ENCODE measurements around the gene KLHL21.
"Not testable (repeated sequence)": the region's sequence is repeated elsewhere in the genome, so short reads cannot be mapped to it uniquely, and the experiment has no call there.

The KLHL21 gene

DNA sequence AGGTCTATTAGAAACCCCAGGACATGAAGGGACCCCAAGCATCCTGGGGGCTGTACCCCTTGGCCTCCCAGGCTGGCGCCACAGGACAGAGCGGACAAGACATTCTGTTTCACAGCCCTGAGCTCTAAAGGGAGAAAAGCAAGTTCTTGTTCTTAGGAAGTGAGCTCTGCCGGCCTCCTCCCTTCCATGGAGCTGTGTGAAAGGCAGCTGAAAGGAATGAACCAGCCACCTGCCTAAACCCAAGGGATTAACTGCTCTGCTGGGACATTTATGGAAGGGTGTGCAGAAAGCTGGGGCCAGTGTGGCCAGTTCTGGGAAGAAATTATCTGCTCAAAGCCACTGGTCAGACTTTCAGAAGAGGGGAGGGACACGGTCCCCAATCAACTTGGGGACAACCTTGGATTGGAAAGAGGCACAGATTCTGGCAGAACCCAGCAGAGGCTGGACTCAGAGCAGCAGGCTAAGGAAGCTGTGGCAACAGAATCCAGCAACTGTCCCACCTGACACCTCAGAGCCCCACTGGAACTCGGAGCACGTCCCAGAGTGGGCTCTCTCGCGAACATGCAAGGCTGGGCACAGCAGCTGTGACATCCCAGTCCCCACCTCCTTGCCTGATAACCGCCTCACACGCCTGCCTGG lies 2.1 kb downstream of the KLHL21 start:
- DNase-seq (ENCODE audit: low read depth): no peak

DNA sequence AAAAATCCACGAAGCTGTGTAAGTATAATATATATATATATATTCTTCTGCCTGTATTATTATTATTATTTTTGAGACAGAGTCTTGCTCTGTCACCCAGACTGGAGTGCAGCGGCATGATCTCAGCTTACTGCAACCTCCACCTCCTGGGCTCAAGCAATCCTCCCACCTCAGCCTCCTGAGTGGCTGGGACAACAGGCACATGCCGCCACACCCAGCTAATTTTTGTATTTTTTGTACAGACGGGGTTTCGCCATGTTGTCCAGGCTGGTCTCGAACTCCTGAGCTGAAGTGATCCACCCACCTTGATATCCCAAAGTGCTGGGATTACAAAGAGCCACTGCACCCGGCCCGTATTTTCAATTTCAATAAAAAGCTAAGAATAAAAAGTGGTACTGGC lies 2.7 kb downstream of the KLHL21 start:
- not testable (repeated sequence) for DNase-seq (ENCODE audit: low read depth)

DNA sequence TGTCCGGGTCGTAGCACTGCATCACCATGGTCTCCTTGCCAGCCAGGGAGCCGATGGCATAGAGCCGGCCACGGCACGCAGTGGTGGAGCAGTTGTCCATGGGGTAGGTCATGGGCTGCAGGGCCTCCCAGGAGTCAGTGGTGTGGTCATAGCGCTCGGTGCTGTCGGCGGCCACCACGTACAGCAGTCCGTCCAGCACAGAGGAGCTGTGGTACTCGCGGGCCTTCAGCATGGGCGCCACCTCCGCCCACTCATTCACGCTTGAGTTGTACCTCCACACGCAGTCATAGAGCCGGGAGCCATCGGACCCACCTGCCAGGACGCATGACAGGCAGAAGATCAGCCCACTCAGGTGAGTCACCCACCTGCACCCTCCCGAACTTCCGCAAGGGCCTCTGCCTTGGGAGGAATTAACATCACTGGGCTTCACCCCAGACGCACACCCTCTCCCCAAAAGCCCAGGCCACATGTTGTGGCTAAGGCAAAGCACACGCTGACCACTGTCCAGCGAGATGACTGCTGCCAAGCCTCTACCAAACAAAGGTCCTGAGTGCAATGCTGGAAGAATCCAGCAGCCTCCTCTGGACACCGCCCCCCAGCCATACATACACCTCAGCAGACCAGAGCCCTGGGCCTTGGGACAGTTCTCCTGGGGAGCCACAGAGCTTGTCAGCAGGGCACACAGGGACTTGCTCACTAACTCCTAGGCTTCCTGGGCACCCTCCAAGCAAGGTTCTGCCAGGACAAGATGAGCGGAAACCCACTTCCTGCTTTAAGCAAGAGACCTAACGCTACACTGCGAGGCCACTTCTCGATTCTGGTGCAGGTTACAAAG lies 3.3 kb downstream of the KLHL21 start:
- no peak for DNase-seq (ENCODE audit: low read depth)

DNA sequence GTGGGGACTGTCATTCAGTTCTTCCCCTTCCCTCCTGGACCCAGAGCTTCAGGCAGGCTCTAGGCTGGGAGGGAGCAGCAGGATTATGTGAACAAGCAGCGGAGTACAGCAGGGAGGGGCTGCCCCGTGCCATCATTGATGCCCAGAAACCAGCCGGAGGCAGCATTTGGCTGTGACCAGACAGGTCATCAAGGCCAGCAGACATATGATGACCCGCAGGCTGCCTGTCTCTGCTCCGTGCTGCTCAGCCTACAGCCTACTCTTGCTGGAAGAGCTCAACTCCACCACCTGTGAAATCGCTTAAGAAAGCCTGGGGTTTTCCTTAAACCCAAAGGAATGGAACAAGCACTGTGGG lies 4.9 kb downstream of the KLHL21 start:
- DNase-seq (ENCODE audit: low read depth): no peak

DNA sequence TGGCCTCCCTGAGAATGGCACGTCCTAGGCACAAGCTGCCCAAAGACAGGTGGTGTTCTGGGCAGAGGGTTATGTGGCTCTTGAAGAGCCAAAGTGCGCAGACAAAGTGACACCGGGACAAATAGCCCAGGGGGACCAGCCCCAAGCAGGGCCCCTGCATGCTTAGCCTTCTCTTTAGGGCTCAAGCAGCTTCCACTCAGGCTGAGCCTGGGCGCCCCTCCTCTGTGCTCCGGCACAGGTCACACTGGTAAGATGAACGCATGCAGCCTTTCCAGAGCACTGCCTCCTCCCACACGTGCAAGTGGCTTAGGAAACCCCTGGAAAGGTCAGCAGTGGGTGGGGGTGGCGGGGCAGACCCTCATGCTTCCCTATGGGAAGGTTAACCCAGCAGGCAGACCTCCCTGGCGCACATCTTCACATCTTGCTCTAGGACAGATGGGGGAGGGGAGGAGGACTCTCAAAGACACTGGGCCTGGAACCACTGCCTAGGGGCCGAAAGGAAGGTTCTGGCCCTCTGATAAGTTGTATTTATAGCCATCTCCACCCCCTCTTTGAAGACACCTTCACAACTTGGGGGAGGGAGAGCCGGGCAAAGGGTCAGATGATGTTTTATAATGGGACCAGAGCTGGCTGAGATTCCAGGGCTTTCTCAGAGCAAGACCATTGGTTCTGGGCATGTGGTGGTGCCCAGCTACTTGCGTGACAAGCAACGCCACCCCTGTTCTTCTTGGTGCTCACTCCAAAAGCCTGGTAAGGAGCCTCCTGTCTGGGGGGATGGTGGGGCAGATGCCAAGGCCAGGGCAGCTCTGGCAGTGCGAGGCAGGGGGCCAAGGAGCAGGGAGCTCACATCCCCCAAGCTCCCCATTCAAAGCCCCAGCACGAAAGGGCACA lies 5.5 kb downstream of the KLHL21 start:
- DNase-seq (ENCODE audit: low read depth): no peak

DNA sequence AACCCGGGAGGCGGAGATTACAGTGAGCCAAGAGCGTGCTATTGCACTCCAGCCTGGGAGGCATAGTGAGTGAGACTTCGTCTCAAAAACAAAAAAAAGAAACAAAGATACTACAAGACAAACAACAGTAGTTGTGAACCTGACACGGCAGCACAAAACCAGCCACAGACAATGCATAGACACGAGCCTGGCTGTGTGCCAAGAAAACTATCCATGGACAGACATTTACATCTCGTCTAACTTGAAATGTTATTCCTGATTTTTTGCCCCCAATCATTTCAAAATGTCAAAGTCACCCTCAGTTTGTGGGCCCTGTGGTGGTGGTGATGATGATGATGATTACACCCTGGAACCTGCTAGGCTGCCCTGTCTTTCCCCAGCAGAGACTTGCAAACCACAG lies 6.3 kb downstream of the KLHL21 start:
- DNase-seq (ENCODE audit: low read depth): no peak

DNA sequence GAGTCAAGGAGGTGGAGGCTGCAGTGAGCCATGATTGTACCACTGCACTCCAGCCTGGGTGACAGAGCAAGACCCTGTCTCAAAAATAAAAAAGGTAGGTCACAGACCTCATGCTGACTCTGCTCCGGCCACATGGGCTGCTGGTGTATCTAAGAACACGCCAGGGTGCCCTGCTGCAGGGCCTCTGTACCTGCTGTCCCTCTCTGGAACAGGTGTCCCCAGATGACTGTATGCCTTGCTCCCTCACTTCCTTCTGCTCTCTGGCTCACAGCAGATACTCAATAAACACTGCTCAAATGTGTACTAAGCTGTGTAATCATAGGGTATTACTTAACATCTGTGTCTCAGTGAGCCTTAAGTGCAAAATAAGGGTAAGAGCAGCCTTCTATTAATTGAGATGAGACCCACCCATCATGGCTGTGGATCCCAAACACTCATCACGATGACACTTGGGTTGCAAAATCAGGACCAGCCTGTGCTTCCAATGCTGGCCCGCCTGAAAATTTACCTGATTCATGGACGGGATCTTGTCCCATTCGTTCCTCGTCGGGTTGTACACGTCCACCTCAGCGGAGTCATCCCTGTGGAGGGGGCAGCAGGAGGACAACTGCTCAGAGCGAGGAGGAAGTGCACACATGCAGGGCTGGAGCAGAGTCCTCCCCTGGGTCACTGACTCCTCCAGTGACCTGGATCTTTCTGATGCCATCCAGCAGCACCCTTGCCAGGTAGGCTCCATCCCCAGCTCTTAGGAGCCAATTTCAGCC lies 7.5 kb downstream of the KLHL21 start:
- no peak for DNase-seq (ENCODE audit: low read depth)

DNA sequence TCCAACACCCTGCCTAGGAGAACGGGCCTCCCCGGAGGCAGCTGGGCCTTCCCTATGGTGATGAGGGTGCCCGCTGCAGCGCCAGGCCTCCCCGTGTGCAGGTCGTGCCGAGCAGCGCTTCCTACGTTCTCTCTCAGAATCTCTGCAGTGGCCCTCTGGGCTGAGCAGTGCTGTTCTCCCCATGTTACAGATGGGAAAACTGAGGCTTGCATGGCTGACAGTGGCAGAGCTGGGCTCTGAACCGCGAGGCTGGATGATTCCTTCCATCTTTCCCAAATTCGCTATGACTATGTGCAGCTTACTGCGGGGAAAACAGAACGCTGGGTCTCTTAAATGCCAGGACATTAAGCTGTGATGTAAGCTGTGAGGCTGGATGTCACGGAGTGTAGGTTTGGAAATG lies 8.9 kb downstream of the KLHL21 start:
- DNase-seq (ENCODE audit: low read depth): no peak

DNA sequence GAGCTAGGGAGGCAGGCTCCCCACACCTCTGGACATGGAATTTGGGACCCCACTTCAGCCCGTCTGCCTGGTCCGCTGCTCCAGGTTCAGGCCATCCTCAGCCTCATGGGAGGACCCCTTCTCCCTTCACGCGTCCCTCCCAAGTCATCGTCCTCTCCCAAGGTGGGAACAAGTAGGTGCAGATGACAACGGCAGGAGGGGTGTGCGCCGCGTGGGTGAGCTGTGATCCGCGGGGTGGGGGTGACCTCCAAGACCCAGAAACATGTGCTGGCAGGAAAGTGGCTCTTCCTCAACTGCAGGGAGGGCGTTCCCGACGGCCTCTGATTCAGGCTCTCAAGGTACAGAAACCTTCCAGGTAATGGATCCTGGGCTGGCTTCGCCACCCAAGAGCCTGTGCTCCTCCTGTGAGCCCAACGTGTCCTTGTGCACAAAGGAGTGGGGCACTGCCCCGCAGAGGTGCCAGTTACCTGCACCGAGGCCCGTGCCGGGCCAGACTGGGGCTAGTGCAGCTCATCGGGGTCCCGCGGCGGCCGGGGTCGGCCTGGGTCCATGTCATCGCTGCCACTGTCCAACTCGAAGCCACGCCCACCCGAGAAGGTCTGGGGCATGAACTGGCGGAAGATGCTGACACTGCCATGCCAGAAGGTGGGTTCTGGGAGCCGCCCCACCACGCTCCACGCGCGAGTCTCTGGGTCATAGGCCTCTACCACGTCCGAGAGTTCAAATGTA lies 9.6 kb downstream of the KLHL21 start:
- DNase-seq (ENCODE audit: low read depth): no peak

DNA sequence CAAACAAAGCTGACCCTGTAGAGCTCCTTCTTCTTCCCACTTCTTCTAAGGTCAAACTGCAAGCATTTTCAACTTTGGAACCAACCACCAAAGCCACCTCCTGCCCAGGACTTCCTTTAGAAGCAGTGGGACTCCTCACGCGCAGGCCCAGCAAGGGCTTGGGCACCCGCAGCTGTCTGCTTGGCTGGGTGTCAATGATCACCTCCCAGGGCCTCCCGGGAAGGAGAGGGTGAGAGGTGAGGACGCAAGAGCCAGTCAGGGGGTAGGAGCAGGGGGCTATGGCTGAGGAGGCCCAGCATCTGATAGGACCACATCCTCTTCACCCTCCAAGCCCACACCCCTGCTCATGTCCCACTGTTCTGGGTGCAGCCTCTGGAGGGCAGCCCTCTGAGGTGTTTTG lies 10.2 kb downstream of the KLHL21 start:
- DNase-seq (ENCODE audit: low read depth): no peak

DNA sequence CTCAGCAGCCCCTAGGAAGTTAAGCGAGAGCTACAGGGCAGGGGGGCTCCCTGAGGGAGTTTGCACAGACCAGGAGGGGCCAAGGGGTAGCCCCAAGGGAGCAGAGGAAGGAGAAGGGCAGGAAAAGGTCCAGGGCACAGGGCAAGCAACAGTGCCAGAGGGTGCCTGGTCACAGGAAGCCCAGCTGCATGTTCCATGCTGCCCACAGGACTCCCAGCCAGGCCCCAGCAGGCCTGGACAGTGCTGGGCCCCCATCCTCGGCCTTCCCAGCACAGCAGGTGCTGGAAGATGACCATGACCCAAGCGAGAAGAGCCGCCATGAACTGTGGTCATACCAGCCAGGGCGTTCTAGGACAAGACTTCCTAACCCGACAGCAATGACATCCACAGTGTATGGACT lies 11.0 kb downstream of the KLHL21 start:
- no peak for DNase-seq (ENCODE audit: low read depth)

DNA sequence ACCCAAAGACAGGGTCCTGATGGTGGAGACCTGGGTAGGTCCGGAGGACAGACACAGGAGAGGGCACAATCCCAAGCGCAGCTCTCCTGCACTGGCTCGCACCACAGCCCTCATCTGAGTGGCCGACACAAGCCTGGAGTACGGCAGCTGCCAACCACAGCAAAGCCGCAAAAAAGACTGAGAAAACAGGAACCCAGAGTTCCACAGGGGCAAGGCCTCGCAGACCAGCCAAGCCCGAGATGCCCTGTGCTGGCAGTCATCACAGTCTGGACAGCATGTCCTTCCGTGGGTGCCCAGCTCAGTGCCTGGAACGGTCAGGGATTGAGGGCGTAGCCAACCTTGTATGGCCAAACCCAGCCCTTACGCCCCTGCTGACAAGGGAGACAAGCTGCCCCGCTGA lies 11.4 kb downstream of the KLHL21 start:
- no peak for DNase-seq (ENCODE audit: low read depth)

DNA sequence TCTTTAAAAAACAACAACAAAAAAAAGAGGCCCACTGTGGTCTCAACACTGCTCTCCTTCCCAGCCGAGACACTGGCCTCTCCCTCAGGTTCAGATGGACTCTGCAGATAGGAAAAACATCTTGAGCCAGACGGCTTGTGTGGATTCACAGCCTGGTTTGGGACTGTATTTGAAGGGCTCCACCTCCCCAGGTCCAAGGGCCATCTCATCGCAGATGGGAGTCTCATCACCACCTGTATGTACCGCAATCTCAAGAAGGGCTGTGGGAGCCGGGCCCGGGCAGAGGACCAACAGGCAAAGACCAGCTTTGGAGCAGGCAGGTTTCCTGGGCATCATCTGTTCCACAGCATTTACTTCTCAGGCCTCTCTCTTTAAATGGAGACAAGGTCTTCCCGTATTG lies 12.6 kb downstream of the KLHL21 start:
- DNase-seq (ENCODE audit: low read depth): no peak

DNA sequence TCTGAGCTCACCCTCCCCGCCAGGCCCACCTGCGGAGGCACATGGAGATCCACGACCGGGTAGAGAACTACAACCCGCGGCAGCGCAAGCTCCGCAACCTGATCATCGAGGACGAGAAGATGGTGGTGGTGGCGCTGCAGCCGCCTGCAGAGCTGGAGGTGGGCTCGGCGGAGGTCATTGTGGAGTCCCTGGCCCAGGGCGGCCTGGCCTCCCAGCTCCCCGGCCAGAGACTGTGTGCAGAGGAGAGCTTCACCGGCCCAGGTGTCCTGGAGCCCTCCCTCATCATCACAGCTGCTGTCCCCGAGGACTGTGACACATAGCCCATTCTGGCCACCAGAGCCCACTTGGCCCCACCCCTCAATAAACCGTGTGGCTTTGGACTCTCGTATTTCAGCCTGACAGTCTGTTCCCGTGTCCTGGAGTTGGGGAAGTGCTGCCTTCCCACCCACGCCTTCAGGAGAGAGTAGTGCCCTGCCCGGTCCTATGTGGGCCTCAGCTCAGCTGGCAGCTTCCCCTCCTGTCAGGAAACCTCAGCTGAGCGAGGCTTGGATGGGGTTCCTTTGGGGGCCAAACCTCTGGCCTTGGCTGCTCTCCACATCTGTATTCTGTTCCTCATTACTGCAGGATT lies 13.7 kb downstream of the KLHL21 start:
- no peak for DNase-seq (ENCODE audit: low read depth)

DNA sequence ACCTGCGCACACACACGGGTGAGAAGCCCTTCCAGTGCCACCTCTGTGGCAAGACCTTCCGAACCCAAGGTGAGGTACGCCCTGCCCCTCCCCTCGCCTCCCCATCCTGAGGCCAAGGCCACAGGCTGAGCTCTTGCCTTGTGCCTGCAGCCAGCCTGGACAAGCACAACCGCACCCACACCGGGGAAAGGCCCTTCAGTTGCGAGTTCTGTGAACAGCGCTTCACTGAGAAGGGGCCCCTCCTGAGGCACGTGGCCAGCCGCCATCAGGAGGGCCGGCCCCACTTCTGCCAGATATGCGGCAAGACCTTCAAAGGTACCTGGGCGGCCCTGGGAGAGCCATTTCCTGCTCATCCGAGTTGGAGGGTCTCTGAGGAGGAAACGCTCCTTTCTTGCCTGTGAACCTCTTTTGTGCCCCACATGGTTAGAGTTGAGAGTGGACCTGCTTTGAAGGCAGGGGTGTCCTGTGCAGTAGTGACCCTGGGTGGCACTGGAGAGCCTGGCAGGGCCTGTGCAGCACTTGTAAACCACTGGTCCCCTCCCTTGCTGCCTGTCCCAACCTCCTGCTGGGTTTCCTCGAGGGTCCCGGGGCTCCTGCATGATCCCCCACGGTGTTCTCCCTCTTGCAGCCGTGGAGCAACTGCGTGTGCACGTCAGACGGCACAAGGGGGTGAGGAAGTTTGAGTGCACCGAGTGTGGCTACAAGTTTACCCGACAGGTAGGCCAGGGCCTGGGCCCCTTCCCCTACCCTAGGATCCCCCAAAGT lies 14.4 kb downstream of the KLHL21 start:
- no peak for DNase-seq (ENCODE audit: low read depth)

DNA sequence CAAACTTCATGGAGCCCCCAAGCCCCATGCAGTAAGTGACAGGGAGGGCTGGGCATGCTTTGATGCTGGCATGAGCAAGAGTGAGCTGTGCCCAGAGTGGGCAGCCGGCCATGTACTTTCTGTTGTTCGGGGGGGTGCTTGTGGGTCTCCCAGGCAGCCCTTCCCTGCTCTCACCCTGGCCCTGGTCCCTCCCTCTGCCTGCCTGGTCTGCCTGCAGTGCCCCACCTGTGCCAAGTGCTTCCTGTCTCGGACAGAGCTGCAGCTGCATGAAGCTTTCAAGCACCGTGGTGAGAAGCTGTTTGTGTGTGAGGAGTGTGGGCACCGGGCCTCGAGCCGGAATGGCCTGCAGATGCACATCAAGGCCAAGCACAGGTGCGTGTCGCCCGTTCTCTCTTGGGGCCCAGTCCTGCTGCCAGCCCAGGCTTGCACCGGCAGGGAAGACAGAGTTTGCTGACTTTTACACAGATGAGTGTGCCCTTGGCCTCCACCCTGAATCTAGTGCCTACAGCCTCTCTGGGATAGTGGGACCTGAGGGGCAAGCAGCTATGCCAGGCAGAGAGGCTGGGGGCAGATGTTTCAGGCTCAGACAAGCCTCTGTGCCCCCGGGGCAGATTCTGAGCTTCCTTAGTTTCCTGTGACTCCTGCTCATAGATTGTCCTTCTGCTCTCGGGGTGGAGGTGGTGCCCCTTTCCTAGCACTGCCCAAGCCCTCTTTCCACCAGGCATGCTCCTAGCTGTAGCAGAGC lies 15.2 kb downstream of the KLHL21 start:
- DNase-seq (ENCODE audit: low read depth): no peak

DNA sequence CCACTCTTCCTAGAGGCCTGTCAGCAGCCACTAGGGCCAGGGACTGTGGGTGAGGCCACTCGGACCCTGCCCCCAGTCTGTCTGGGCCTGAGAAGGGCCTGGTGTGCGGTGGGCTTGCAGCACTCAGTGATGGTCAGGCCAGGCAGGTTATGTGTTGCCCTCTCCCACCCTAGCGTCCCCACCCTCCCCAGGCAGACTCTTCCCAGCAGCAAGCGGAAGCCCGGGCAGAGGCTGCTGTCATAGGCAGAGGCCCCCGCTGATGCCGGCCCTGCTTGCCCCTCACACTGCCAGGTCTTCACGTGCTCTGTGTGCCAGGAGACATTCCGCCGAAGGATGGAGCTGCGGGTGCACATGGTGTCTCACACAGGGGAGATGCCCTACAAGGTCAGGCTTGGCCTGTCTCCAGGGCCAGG lies 16.3 kb downstream of the KLHL21 start:
- no peak for DNase-seq (ENCODE audit: low read depth)

DNA sequence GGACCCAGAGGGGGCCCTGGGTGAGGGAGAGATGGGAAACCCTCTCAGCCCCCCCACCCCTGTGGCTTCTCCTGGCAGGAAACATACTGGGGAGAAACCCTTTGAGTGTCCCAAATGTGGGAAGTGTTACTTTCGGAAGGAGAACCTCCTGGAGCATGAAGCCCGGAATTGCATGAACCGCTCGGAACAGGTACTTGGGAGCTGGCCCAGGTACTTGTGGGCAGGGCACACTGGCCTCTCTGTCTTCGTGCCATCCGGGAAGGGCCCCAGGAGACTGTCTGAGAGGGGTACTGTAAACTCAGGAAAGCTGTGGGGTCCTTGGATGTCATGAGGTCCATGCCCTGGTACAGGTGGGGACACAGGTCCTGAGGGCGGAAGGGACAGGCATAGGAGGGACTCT lies 16.8 kb downstream of the KLHL21 start:
- no peak for DNase-seq (ENCODE audit: low read depth)

DNA sequence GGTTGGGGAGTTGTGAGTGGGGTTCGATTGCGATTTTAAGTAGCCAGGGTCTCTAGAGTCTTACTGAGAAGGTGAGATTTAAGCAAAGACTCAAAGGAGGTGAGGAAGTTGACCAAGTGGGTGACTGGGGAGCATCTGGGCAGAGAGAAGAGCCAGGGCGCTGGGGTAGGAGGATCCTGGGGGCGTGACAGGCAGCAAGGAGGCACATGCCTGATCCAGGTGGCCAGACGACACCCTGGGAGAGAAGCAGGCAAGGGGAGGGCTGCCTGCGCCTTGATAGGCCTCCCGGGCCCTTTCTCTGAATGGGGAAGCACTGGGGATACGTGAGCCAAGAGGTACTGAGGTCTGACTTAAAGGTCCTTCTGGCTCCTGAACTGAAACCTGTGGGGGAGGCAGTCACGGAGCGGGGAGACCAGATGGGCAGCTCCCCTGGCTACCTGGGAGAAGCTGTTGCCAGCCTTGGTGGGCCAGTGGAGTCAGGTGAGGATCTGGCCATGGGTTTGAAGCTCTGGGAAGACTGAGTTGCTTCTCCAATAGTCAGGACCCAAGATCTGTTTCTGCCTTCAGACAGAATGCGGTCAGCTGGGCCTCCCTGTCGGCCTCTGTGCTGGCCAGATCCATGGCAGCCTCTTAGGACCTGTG lies 17.5 kb downstream of the KLHL21 start:
- no peak for DNase-seq (ENCODE audit: low read depth)
